ENCODE measurements around the gene CD200. TPM values are rescaled to one million over a fixed set of nuclear protein-coding genes. Genes with fewer than 3 reads are reported as not detected.

Gene CD200
- total RNA-seq, 6 experiments from 2014 or later: 0.25 to 0.40 TPM; not detected in 4

GRCh38 chr3:112405845-112406244 is 72.9 kb downstream of the CD200 start:
- 79% methylated on average over 4 of the region's 4 CpGs for WGBS (ENCODE audit: insufficient coverage, low coverage, low lambda C conversion rate, missing lambda C conversion rate)
- DNase-seq (no peak), ATAC-seq (no peak)
- Histone ChIP-seq H3K4me1 (no peaks in the 10 kb centered on the region), H3K27ac (no peak overlapping the region), H3K27me3 (no peaks in the 10 kb centered on the region), H3K4me3 (no peak overlapping the region), H3K36me3 (no peaks in the 10 kb centered on the region), H3K9me3 (no peaks in the 10 kb centered on the region)
- intact Hi-C loops (cut with DNase I): no loop called here
- TF ChIP-seq POLR2A (IDR thresholded peaks at IDR 0.05): no peak
- TF ChIP-seq, protein P1, sequence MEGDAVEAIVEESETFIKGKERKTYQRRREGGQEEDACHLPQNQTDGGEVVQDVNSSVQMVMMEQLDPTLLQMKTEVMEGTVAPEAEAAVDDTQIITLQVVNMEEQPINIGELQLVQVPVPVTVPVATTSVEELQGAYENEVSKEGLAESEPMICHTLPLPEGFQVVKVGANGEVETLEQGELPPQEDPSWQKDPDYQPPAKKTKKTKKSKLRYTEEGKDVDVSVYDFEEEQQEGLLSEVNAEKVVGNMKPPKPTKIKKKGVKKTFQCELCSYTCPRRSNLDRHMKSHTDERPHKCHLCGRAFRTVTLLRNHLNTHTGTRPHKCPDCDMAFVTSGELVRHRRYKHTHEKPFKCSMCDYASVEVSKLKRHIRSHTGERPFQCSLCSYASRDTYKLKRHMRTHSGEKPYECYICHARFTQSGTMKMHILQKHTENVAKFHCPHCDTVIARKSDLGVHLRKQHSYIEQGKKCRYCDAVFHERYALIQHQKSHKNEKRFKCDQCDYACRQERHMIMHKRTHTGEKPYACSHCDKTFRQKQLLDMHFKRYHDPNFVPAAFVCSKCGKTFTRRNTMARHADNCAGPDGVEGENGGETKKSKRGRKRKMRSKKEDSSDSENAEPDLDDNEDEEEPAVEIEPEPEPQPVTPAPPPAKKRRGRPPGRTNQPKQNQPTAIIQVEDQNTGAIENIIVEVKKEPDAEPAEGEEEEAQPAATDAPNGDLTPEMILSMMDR (IDR thresholded peaks at IDR 0.05): no peak

- no peaks in the 10 kb centered on the region for H3K9me3 ChIP-seq
- H3K36me3 ChIP-seq: no peaks in the 10 kb centered on the region
- H3K4me3 ChIP-seq: no peak overlapping the region
- TF ChIP-seq, protein P1 (IDR thresholded peaks at IDR 0.05): no peak
- no peak for TF ChIP-seq POLR2A (IDR thresholded peaks at IDR 0.05)
- H3K27ac ChIP-seq: no peak overlapping the region
- no peaks in the 10 kb centered on the region for H3K4me1 ChIP-seq
- intact Hi-C loops (cut with DNase I): no loop called here
- no peaks in the 10 kb centered on the region for H3K27me3 ChIP-seq
- DNase-seq (no peak), ATAC-seq (no peak)
- WGBS (ENCODE audit: insufficient coverage, low coverage, low lambda C conversion rate, missing lambda C conversion rate): 57% methylated on average over 6 of the region's 6 CpGs
These were observed 74.4 kb downstream of the CD200 start for GRCh38 chr3:112407214-112407887.

GRCh38 chr3:112407888-112408702 is 75.1 kb downstream of the CD200 start:
- ATAC-seq: no peak
- no peak overlapping the region for H3K27ac ChIP-seq
- no peak for TF ChIP-seq POLR2A (IDR thresholded peaks at IDR 0.05)
- TF ChIP-seq, protein P1 (IDR thresholded peaks at IDR 0.05): no peak
- intact Hi-C loops (cut with DNase I): no loop called here
- no peak overlapping the region for H3K4me3 ChIP-seq
- no peaks in the 10 kb centered on the region for H3K27me3 ChIP-seq
- WGBS (ENCODE audit: insufficient coverage, low coverage, low lambda C conversion rate, missing lambda C conversion rate): 77% methylated on average over 2 of the region's 2 CpGs
- no peaks in the 10 kb centered on the region for H3K9me3 ChIP-seq
- H3K36me3 ChIP-seq: no peaks in the 10 kb centered on the region
- H3K4me1 ChIP-seq: no peaks in the 10 kb centered on the region
- no peak for DNase-seq

DNA sequence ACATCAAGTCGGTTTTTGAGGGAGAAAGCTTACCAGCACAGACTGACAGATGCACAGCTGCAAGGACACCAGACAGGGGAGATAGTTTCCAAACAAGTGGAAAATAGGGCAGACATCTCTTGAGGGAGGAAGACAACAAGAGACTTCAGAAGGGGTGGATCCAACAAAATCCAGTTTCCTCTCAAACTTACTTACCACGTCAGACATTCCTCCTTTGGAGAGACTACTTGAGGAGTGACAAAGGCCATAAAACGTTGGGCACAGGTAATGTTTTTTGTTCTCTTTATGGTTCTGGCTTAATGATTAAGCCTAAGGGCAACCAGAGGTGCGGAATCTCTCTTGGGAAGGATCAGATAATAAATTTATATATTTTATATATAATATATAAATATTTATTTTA is 76.1 kb downstream of the CD200 start:
- intact Hi-C loops (cut with DNase I): no loop called here
- TF ChIP-seq POLR2A (IDR thresholded peaks at IDR 0.05): no peak
- TF ChIP-seq, protein P1 (IDR thresholded peaks at IDR 0.05): no peak
- Histone ChIP-seq H3K9me3 (no peaks in the 10 kb centered on the region), H3K36me3 (no peaks in the 10 kb centered on the region), H3K27ac (no peak overlapping the region), H3K27me3 (no peaks in the 10 kb centered on the region), H3K4me1 (no peaks in the 10 kb centered on the region), H3K4me3 (no peak overlapping the region)
- WGBS (ENCODE audit: insufficient coverage, low coverage, low lambda C conversion rate, missing lambda C conversion rate): 34% methylated on average over 4 of the region's 4 CpGs
- ATAC-seq (no peak), DNase-seq (no peak)

All from right lobe of liver (tissue), 6 donors.